MM.1S (cell line): ENCODE data around the gene APOB.

Experiments
- DNase-seq: peaks from one replicate; pipeline ENCODE4 v3.0.0-alpha.2; 2015
- H2AFZ ChIP-seq: fragments of 300-600 bp; sonication (generic); 2 replicates; pipeline ENCODE4 v1.6.0; 2016; ENCODE audit warnings: antibody characterized with exemption, low read length
- H3F3A ChIP-seq: fragments of 300-600 bp; sonication (generic); 2 replicates; pipeline ENCODE4 v1.6.1; 2016; ENCODE audit warnings: mild to moderate bottlenecking, antibody characterized with exemption, low read length, moderate library complexity, mixed read lengths; ENCODE audit not compliant: insufficient read depth
- H3K27ac ChIP-seq: fragments of 300-600 bp; sonication (generic); 2 replicates; pipeline ENCODE4 v1.5.1; 2016; ENCODE audit warnings: mild to moderate bottlenecking, low read length
- H3K27me3 ChIP-seq: fragments of 300-600 bp; sonication (generic); replicated peaks from 2 replicates; pipeline ENCODE4 v1.6.0; 2016; ENCODE audit warnings: low read length; ENCODE audit not compliant: insufficient read depth
- H3K36me3 ChIP-seq: fragments of 300-600 bp; sonication (generic); replicated peaks from 2 replicates; pipeline ENCODE4 v1.6.1; 2016; ENCODE audit warnings: mild to moderate bottlenecking, low read length, mixed read lengths; ENCODE audit not compliant: insufficient read depth
- H3K4me1 ChIP-seq: fragments of 300-600 bp; sonication (generic); 2 replicates; pipeline ENCODE4 v1.6.1; 2016; ENCODE audit warnings: low read length, mixed read lengths
- H3K4me2 ChIP-seq: fragments of 300-600 bp; sonication (generic); 2 replicates; pipeline ENCODE4 v1.6.0; 2016; ENCODE audit warnings: low read depth, low read length
- H3K4me3 ChIP-seq: fragments of 300-600 bp; sonication (generic); 2 replicates; pipeline ENCODE4 v1.5.1; 2016; ENCODE audit warnings: low read length, mixed read lengths
- H3K79me2 ChIP-seq: fragments of 300-600 bp; sonication (generic); 2 replicates; pipeline ENCODE4 v1.6.1; 2016; ENCODE audit warnings: mixed run types, low read length, mixed read lengths
- H3K9ac ChIP-seq: fragments of 300-600 bp; sonication (generic); 2 replicates; pipeline ENCODE4 v1.6.1; 2016; ENCODE audit warnings: low read length, mixed read lengths
- H3K9me2 ChIP-seq: fragments of 300-600 bp; sonication (generic); replicated peaks from 2 replicates; pipeline ENCODE4 v1.6.1; 2016; ENCODE audit warnings: mild to moderate bottlenecking, low read length, mixed read lengths; ENCODE audit not compliant: insufficient read depth
- H3K9me3 ChIP-seq: fragments of 300-600 bp; sonication (generic); replicated peaks from 2 replicates; pipeline ENCODE4 v1.6.1; 2016; ENCODE audit warnings: mild to moderate bottlenecking, low read length, mixed read lengths; ENCODE audit not compliant: insufficient read depth
- H4K20me1 ChIP-seq: fragments of 300-600 bp; sonication (generic); 2 replicates; pipeline ENCODE4 v1.6.1; 2016; ENCODE audit warnings: mild to moderate bottlenecking, low read length, moderate library complexity, mixed read lengths; ENCODE audit not compliant: insufficient read depth
- CTCF ChIP-seq: fragments of 300-600 bp; sonication (generic); IDR thresholded peaks from 2 replicates; pipeline ENCODE4 v1.5.1; 2016; ENCODE audit warnings: antibody characterized with exemption, low read length, mixed read lengths
- EZH2 ChIP-seq: fragments of 300-600 bp; sonication (generic); optimal IDR thresholded peaks from 2 replicates; pipeline ENCODE3; 2017; ENCODE audit warnings: low read depth, mild to moderate bottlenecking, antibody characterized with exemption, low read length, mixed read lengths
- EZH2phosphoT487 ChIP-seq: fragments of 300-600 bp; sonication (generic); IDR thresholded peaks from 2 replicates; pipeline ENCODE4 v1.6.1; 2018; ENCODE audit warnings: antibody characterized with exemption, low read length

Gene APOB

GRCh38 chr2:20982861-20983260 is 61.0 kb downstream of the APOB start:
- Histone ChIP-seq H2AFZ (no peak overlapping the region), H3K27ac (no peak overlapping the region), H3K9me3 (no peaks in the 10 kb centered on the region), H3K36me3 (no peaks in the 10 kb centered on the region), H3K27me3 (no peaks in the 10 kb centered on the region), H3K4me3 (no peak overlapping the region), H3K9ac (no peak overlapping the region), H4K20me1 (no peaks in the 10 kb centered on the region), H3F3A (no peaks in the 10 kb centered on the region), H3K4me2 (no peak overlapping the region), H3K4me1 (no peaks in the 10 kb centered on the region), H3K9me2 (no peaks in the 10 kb centered on the region), H3K79me2 (no peaks in the 10 kb centered on the region)
- no peak for TF ChIP-seq EZH2
- no peak for TF ChIP-seq CTCF
- TF ChIP-seq EZH2phosphoT487 = no peak
- DNase-seq = no peak

- H3K27me3 ChIP-seq = no peaks in the 10 kb centered on the region
- no peak overlapping the region for H2AFZ ChIP-seq
- no peak overlapping the region for H3K4me2 ChIP-seq
- H3K9me2 ChIP-seq = no peaks in the 10 kb centered on the region
- no peak for TF ChIP-seq EZH2
- no peak for TF ChIP-seq EZH2phosphoT487
- no peak for TF ChIP-seq CTCF
- no peaks in the 10 kb centered on the region for H3K9me3 ChIP-seq
- H3K79me2 ChIP-seq = no peaks in the 10 kb centered on the region
- H3K27ac ChIP-seq = no peak overlapping the region
- H3F3A ChIP-seq = no peaks in the 10 kb centered on the region
- H3K36me3 ChIP-seq = no peaks in the 10 kb centered on the region
- H3K4me3 ChIP-seq = no peak overlapping the region
- H3K4me1 ChIP-seq = no peaks in the 10 kb centered on the region
- no peak for DNase-seq
- no peaks in the 10 kb centered on the region for H4K20me1 ChIP-seq
- H3K9ac ChIP-seq = no peak overlapping the region
Observed at GRCh38 chr2:20977520-20978180, 66.2 kb downstream of the APOB start.

- Histone ChIP-seq H3K36me3 (no peaks in the 10 kb centered on the region), H3K79me2 (no peaks in the 10 kb centered on the region), H3K27me3 (no peaks in the 10 kb centered on the region), H3K9ac (no peak overlapping the region), H2AFZ (no peak overlapping the region), H3K9me2 (no peaks in the 10 kb centered on the region), H3K27ac (no peak overlapping the region), H4K20me1 (no peaks in the 10 kb centered on the region), H3K4me1 (no peaks in the 10 kb centered on the region), H3K4me2 (no peak overlapping the region), H3K9me3 (no peaks in the 10 kb centered on the region), H3F3A (no peaks in the 10 kb centered on the region), H3K4me3 (no peak overlapping the region)
- DNase-seq = no peak
- no peak for TF ChIP-seq CTCF
- TF ChIP-seq EZH2phosphoT487 = no peak
- TF ChIP-seq EZH2 = no peak
Observed at GRCh38 chr2:20976527-20976926, 67.3 kb downstream of the APOB start.
